ENCODE measurements around the gene UTS2.

Gene UTS2

GRCh38 chr1:7852804-7853683 lies at the start of gene UTS2:
Gene UTS2, minus strand, starts transcription at chr1:7853065. Its CDS starts 62 bp downstream, at chr1:7853003.
- DNase-seq (ENCODE audit: low read depth in 2 of 2), result no peak

- DNase-seq (ENCODE audit: low read depth in 2 of 2), result no peak
These were observed 46.9 kb upstream of the UTS2 start for GRCh38 chr1:7899741-7900140.

GRCh38 chr1:7898962-7899361 lies 46.1 kb upstream of the UTS2 start:
- no peak for DNase-seq (ENCODE audit: low read depth in 2 of 2)

GRCh38 chr1:7896994-7897393 lies 44.1 kb upstream of the UTS2 start:
- no peak for DNase-seq (ENCODE audit: low read depth in 2 of 2)

GRCh38 chr1:7893529-7894180 lies 40.8 kb upstream of the UTS2 start:
- no peak for DNase-seq (ENCODE audit: low read depth in 2 of 2)

GRCh38 chr1:7891804-7892203 lies 38.9 kb upstream of the UTS2 start:
- DNase-seq (ENCODE audit: low read depth in 2 of 2), result no peak

GRCh38 chr1:7890853-7891252 lies 38.0 kb upstream of the UTS2 start:
- DNase-seq (ENCODE audit: low read depth in 2 of 2), result no peak

GRCh38 chr1:7888248-7889081 lies 35.6 kb upstream of the UTS2 start:
- no peak for DNase-seq (ENCODE audit: low read depth in 2 of 2)

GRCh38 chr1:7886405-7886745 lies 33.5 kb upstream of the UTS2 start:
- no peak for DNase-seq (ENCODE audit: low read depth in 2 of 2)

- no peak for DNase-seq (ENCODE audit: low read depth in 2 of 2)
These were observed 32.9 kb upstream of the UTS2 start for GRCh38 chr1:7885513-7886404.

- DNase-seq (ENCODE audit: low read depth in 2 of 2), result no peak
These were observed 31.9 kb upstream of the UTS2 start for GRCh38 chr1:7884757-7885156.

- no peak for DNase-seq (ENCODE audit: low read depth in 2 of 2)
These were observed 26.4 kb upstream of the UTS2 start for GRCh38 chr1:7879228-7879627.

- DNase-seq (ENCODE audit: low read depth in 2 of 2), result no peak
These were observed 25.2 kb upstream of the UTS2 start for GRCh38 chr1:7878027-7878426.

- no peak for DNase-seq (ENCODE audit: low read depth in 2 of 2)
These were observed 21.2 kb upstream of the UTS2 start for GRCh38 chr1:7873801-7874795.

- no peak for DNase-seq (ENCODE audit: low read depth in 2 of 2)
These were observed 18.3 kb upstream of the UTS2 start for GRCh38 chr1:7871136-7871535.

- DNase-seq (ENCODE audit: low read depth in 2 of 2), result no peak
These were observed 16.5 kb upstream of the UTS2 start for GRCh38 chr1:7869136-7869920.

- DNase-seq (ENCODE audit: low read depth in 2 of 2), result no peak
These were observed 15.4 kb upstream of the UTS2 start for GRCh38 chr1:7868070-7868780.

- DNase-seq (ENCODE audit: low read depth in 2 of 2), result no peak
These were observed 13.1 kb upstream of the UTS2 start for GRCh38 chr1:7865978-7866377.

Measured in stimulated activated CD4-positive, alpha-beta T cell treated with anti-CD3 and anti-CD28 coated beads, Interleukin-1b, Interleukin-23, amount 100 ng/mL, for 1 hour (primary cell).